Naive B cell (primary cell): Measurements from ENCODE around the gene TOLLIP. TPM values are rescaled to one million over a fixed set of nuclear protein-coding genes. Genes with fewer than 3 reads are reported as not detected.
"Not testable (repeated sequence)": the region's sequence is repeated elsewhere in the genome, so short reads cannot be mapped to it uniquely, and the experiment has no call there.

Experiments
- ATAC-seq, 2 donors: fragments of 150-1000 bp; cut with Tn5 transposase; 2 replicates each; pipeline ENCODE4 v1.10.0; 2021; ENCODE audit warnings: low read depth in 2 of 2, mild to moderate bottlenecking in 2 of 2, moderate library complexity in 2 of 2
- DNase-seq: peaks from one replicate; pipeline ENCODE4 v3.0.0; 2022
- H3K27ac Mint-ChIP-seq, 6 donors: one replicate each; pipeline ENCODE4 v1.8.0; 2020 to 2022; ENCODE audit warnings: mild to moderate bottlenecking in 6 of 6, mixed read lengths in 6 of 6, moderate library complexity in 5 of 6, inconsistent platforms in 2 of 6
- H3K27me3 Mint-ChIP-seq, 3 donors: one replicate each; pipeline ENCODE4 v1.8.0; 2021 to 2022; ENCODE audit warnings: mixed read lengths in 3 of 3, mild to moderate bottlenecking in 1 of 3
- H3K36me3 Mint-ChIP-seq, 2 donors: one replicate each; pipeline ENCODE4 v1.8.0; 2020 to 2022; ENCODE audit warnings: mixed read lengths in 2 of 2, inconsistent platforms in 1 of 2, mild to moderate bottlenecking in 1 of 2
- H3K4me1 Mint-ChIP-seq, 3 donors: one replicate each; pipeline ENCODE4 v1.8.0; 2020 to 2022; ENCODE audit warnings: mixed read lengths in 3 of 3, inconsistent platforms in 1 of 3, mild to moderate bottlenecking in 1 of 3, moderate library complexity in 1 of 3
- H3K4me3 Mint-ChIP-seq, 8 donors: one replicate each; pipeline ENCODE4 v1.8.0; 2020 to 2022; ENCODE audit warnings: mild to moderate bottlenecking in 8 of 8, mixed read lengths in 8 of 8, moderate library complexity in 8 of 8, inconsistent platforms in 2 of 8
- H3K9me3 Mint-ChIP-seq, 7 donors: one replicate each; pipeline ENCODE4 v1.8.0; 2020 to 2022; ENCODE audit warnings: mixed read lengths in 7 of 7, mild to moderate bottlenecking in 5 of 7, inconsistent platforms in 2 of 7, moderate library complexity in 1 of 7
- polyA plus RNA-seq, 6 donors: library from polyadenylated mRNA; unstranded; fragments of 300-500 nt; fragmentation: Illumina TruSeq; gene quantifications; one replicate each; pipeline ENCODE4 v1.2.3, GENCODE V29; 2021; ENCODE audit warnings: low read depth in 6 of 6

The TOLLIP gene
- polyA plus RNA-seq, 6 donors from 2014 or later, result 29.4 to 59.0 (median 42.8) TPM

DNA sequence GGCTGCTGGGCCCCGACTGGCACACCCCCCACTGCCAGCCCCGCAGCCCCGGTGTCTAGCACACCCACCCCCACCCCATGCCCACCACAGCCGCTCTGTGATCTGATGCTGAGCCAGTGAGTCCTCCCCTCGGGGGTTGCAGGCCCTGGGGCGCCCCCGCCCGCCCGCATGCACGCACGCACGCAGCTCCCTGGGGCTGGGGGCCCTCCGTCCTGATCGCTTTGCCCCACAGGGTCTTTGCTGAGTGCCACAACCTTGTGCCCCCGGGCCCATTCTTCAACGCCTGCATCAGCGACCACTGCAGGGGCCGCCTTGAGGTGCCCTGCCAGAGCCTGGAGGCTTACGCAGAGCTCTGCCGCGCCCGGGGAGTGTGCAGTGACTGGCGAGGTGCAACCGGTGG lies 54.3 kb downstream of the TOLLIP start:
- no peaks in the 10 kb centered on the region for H3K27me3 Mint-ChIP-seq
- peaks cover 0 to 6% (median 3%) of the 10 kb centered on the region in 3 donors for H3K4me1 Mint-ChIP-seq
- H3K4me3 Mint-ChIP-seq, result no peak overlapping the region
- DNase-seq (no peak), ATAC-seq (no peak)
- peaks cover 0 to 3% (median 0%) of the 10 kb centered on the region in 7 donors for H3K9me3 Mint-ChIP-seq
- H3K36me3 Mint-ChIP-seq, result no peaks in the 10 kb centered on the region
- no peak overlapping the region for H3K27ac Mint-ChIP-seq

DNA sequence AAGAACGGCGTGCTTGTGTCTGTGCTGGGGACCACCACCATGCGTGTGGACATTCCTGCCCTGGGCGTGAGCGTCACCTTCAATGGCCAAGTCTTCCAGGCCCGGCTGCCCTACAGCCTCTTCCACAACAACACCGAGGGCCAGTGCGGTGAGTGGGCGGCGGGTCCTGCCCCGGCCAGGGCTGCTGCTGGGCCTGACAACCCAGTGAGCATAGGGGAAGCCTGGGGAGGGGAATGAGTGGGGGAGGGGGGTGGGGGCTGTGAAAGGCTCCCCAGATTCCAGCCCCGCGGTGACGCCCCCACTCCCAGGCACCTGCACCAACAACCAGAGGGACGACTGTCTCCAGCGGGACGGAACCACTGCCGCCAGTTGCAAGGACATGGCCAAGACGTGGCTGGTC lies 54.7 kb downstream of the TOLLIP start:
- H3K36me3 Mint-ChIP-seq, result no peaks in the 10 kb centered on the region
- peaks cover 0 to 3% (median 0%) of the 10 kb centered on the region in 7 donors for H3K9me3 Mint-ChIP-seq
- no peak overlapping the region for H3K4me3 Mint-ChIP-seq
- peaks cover 0 to 6% (median 3%) of the 10 kb centered on the region in 3 donors for H3K4me1 Mint-ChIP-seq
- H3K27me3 Mint-ChIP-seq, result no peaks in the 10 kb centered on the region
- ATAC-seq (no peak), DNase-seq (no peak)
- H3K27ac Mint-ChIP-seq, result no peak overlapping the region

DNA sequence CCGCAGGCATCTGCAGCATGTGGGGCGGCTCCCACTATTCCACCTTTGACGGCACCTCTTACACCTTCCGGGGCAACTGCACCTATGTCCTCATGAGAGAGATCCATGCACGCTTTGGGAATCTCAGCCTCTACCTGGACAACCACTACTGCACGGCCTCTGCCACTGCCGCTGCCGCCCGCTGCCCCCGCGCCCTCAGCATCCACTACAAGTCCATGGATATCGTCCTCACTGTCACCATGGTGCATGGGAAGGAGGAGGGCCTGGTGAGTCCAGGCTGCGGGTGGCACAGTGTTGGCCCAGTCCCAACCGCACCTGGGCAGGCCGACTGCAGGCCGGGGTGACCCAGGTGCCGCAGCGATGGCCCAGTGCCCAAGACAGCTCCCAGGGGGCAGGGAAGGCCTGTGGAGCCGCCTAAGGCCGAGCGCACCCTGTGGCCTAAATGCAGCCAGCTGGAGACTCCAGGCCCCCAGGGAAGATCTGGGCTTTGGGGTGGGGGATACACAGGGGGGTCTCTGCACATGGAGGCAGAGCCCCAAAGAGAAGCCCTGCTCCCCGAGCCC lies 55.3 kb downstream of the TOLLIP start:
- H3K36me3 Mint-ChIP-seq, result no peaks in the 10 kb centered on the region
- no peaks in the 10 kb centered on the region for H3K27me3 Mint-ChIP-seq
- H3K27ac Mint-ChIP-seq, result no peak overlapping the region
- DNase-seq, result no peak
- H3K9me3 Mint-ChIP-seq, result peaks cover 0 to 3% (median 0%) of the 10 kb centered on the region in 7 donors
- no peak overlapping the region for H3K4me3 Mint-ChIP-seq
- H3K4me1 Mint-ChIP-seq, result peaks cover 0 to 4% (median 3%) of the 10 kb centered on the region in 3 donors
- no peak for ATAC-seq

DNA sequence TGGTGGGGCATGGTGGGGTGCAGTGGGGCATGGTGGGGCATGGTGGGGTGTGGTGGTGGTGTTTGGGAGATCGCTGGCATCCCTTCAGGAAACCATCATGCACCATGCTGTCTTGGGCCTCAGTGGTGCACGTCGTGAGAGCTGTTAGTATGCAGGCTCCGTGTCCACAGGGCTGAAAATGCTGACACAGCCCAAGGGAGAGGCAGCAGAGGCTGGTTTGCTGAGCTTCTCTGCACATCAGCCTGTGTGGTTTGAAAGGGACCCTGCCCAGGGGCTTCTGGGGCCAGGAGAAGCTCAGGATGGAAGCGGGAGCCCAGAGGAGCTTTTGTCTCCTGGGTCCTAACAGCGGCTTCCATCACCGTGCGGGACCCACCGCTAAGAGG lies 56.3 kb downstream of the TOLLIP start:
- Mint-ChIP-seq H3K4me1 (peaks cover 0 to 4% (median 3%) of the 10 kb centered on the region in 3 donors), H3K4me3 (no peak overlapping the region), H3K36me3 (no peaks in the 10 kb centered on the region), H3K27ac (no peak overlapping the region), H3K27me3 (no peaks in the 10 kb centered on the region), H3K9me3 (peaks cover 0 to 3% (median 0%) of the 10 kb centered on the region in 7 donors)
- DNase-seq, result no peak
- ATAC-seq, result no peak

DNA sequence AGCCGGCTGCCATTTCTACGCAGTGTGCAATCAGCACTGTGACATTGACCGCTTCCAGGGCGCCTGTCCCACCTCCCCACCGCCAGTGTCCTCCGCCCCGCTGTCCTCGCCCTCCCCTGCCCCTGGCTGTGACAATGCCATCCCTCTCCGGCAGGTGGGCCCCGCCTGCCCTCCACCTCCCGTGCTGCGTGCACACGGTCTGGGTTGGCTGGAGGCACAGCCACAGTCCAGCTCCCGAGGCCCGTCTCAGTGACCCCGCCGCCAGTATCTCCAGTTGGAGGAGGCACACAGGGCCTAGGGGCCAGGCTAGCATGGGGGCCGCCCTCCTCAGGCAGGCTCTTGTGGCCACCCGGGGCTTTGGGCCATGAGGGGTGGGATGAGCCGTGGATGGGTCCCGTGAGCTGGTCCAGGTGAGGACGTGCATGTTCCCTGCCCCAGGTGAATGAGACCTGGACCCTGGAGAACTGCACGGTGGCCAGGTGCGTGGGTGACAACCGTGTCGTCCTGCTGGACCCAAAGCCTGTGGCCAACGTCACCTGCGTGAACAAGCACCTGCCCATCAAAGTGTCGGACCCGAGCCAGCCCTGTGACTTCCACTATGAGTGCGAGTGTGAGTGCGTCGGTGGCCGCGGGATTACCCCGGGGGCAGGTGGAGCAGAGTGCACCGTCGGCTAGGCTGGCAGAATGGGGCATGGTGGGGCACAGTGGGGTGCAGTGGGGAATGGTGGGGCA lies 56.9 kb downstream of the TOLLIP start:
- no peak overlapping the region for H3K4me3 Mint-ChIP-seq
- no peaks in the 10 kb centered on the region for H3K27me3 Mint-ChIP-seq
- H3K4me1 Mint-ChIP-seq, result peaks cover 0 to 4% (median 3%) of the 10 kb centered on the region in 3 donors
- ATAC-seq, result no peak
- no peak overlapping the region for H3K27ac Mint-ChIP-seq
- H3K36me3 Mint-ChIP-seq, result no peaks in the 10 kb centered on the region
- no peak for DNase-seq
- H3K9me3 Mint-ChIP-seq, result peaks cover 0 to 3% (median 0%) of the 10 kb centered on the region in 7 donors

DNA sequence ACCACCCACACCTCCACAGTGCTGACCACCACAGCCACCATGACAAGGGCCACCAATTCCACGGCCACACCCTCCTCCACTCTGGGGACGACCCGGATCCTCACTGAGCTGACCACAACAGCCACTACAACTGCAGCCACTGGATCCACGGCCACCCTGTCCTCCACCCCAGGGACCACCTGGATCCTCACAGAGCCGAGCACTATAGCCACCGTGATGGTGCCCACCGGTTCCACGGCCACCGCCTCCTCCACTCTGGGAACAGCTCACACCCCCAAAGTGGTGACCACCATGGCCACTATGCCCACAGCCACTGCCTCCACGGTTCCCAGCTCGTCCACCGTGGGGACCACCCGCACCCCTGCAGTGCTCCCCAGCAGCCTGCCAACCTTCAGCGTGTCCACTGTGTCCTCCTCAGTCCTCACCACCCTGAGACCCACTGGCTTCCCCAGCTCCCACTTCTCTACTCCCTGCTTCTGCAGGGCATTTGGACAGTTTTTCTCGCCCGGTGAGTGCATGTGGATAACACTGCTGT lies 58.1 kb downstream of the TOLLIP start:
- ATAC-seq (no peak), DNase-seq (no peak)
- Mint-ChIP-seq H3K9me3 (peaks cover 0 to 3% (median 0%) of the 10 kb centered on the region in 7 donors), H3K36me3 (no peaks in the 10 kb centered on the region), H3K27ac (no peak overlapping the region), H3K4me3 (peak overlapping the region in 1 of 8 donors; percentile 35), H3K27me3 (no peaks in the 10 kb centered on the region), H3K4me1 (peaks cover 0 to 4% (median 3%) of the 10 kb centered on the region in 3 donors)

DNA sequence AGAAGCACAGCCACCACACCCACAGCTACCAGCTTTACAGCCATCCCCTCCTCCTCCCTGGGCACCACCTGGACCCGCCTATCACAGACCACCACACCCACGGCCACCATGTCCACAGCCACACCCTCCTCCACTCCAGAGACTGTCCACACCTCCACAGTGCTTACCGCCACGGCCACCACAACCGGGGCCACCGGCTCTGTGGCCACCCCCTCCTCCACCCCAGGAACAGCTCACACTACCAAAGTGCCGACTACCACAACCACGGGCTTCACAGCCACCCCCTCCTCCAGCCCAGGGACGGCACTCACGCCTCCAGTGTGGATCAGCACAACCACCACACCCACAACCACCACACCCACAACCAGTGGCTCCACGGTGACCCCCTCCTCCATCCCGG lies 59.0 kb downstream of the TOLLIP start:
- H3K27me3 Mint-ChIP-seq, H3K36me3 Mint-ChIP-seq, H3K4me1 Mint-ChIP-seq, ATAC-seq, H3K4me3 Mint-ChIP-seq, H3K27ac Mint-ChIP-seq, DNase-seq, H3K9me3 Mint-ChIP-seq: not testable (repeated sequence)

DNA sequence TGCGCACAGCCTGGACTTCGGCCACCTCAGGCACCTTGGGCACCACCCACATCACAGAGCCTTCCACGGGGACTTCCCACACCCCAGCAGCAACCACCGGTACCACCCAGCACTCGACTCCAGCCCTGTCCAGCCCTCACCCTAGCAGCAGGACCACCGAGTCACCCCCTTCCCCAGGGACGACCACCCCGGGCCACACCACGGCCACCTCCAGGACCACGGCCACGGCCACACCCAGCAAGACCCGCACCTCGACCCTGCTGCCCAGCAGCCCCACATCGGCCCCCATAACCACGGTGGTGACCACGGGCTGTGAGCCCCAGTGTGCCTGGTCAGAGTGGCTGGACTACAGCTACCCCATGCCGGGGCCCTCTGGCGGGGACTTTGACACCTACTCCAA lies 60.5 kb downstream of the TOLLIP start:
- not testable (repeated sequence) for H3K27ac Mint-ChIP-seq, H3K27me3 Mint-ChIP-seq, H3K9me3 Mint-ChIP-seq, DNase-seq, H3K36me3 Mint-ChIP-seq, H3K4me1 Mint-ChIP-seq, ATAC-seq, H3K4me3 Mint-ChIP-seq

DNA sequence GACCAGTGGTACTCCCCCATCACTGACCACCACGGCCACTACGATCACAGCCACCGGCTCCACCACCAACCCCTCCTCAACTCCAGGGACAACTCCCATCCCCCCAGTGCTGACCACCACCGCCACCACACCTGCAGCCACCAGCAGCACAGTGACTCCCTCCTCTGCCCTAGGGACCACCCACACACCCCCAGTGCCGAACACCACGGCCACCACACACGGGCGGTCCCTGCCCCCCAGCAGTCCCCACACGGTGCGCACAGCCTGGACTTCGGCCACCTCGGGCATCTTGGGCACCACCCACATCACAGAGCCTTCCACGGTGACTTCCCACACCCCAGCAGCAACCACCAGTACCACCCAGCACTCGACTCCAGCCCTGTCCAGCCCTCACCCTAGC lies 62.4 kb downstream of the TOLLIP start:
- H3K27ac Mint-ChIP-seq, result peak overlapping the region in 1 of 6 donors; percentile 60
- H3K27me3 Mint-ChIP-seq, H3K9me3 Mint-ChIP-seq, H3K4me1 Mint-ChIP-seq, DNase-seq, H3K4me3 Mint-ChIP-seq, ATAC-seq, H3K36me3 Mint-ChIP-seq: not testable (repeated sequence)

DNA sequence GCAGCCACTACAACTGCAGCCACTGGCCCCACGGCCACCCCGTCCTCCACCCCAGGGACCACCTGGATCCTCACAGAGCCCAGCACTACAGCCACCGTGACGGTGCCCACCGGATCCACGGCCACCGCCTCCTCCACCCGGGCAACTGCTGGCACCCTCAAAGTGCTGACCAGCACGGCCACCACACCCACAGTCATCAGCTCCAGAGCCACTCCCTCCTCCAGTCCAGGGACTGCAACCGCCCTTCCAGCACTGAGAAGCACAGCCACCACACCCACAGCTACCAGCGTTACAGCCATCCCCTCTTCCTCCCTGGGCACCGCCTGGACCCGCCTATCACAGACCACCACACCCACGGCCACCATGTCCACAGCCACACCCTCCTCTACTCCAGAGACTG lies 63.1 kb downstream of the TOLLIP start:
- H3K4me3 Mint-ChIP-seq, result not testable (repeated sequence)

DNA sequence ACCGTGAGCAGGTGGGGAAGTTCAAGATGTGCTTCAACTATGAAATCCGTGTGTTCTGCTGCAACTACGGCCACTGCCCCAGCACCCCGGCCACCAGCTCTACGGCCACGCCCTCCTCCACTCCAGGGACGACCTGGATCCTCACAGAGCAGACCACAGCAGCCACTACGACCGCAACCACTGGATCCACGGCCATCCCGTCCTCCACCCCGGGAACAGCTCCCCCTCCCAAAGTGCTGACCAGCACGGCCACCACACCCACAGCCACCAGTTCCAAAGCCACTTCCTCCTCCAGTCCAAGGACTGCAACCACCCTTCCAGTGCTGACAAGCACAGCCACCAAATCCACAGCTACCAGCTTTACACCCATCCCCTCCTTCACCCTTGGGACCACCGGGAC lies 63.7 kb downstream of the TOLLIP start:
- H3K27ac Mint-ChIP-seq, H3K4me3 Mint-ChIP-seq, H3K27me3 Mint-ChIP-seq, H3K9me3 Mint-ChIP-seq, H3K36me3 Mint-ChIP-seq, ATAC-seq, H3K4me1 Mint-ChIP-seq, DNase-seq: not testable (repeated sequence)

More for the DNA sequence above, 63.1 kb downstream of the TOLLIP start:
- peak overlapping the region in 1 of 6 donors; percentile 52 for H3K27ac Mint-ChIP-seq
- not testable (repeated sequence) for DNase-seq, H3K27me3 Mint-ChIP-seq, H3K36me3 Mint-ChIP-seq, H3K9me3 Mint-ChIP-seq, ATAC-seq, H3K4me1 Mint-ChIP-seq

DNA sequence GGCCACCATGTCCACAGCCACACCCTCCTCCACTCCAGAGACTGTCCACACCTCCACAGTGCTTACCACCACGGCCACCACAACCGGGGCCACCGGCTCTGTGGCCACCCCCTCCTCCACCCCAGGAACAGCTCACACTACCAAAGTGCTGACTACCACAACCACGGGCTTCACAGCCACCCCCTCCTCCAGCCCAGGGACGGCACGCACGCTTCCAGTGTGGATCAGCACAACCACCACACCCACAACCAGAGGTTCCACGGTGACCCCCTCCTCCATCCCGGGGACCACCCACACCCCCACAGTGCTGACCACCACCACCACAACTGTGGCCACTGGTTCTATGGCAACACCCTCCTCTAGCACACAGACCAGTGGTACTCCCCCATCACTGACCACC lies 64.9 kb downstream of the TOLLIP start:
- not testable (repeated sequence) for H3K27me3 Mint-ChIP-seq, H3K4me3 Mint-ChIP-seq, H3K36me3 Mint-ChIP-seq, ATAC-seq, H3K27ac Mint-ChIP-seq, H3K4me1 Mint-ChIP-seq, H3K9me3 Mint-ChIP-seq, DNase-seq

DNA sequence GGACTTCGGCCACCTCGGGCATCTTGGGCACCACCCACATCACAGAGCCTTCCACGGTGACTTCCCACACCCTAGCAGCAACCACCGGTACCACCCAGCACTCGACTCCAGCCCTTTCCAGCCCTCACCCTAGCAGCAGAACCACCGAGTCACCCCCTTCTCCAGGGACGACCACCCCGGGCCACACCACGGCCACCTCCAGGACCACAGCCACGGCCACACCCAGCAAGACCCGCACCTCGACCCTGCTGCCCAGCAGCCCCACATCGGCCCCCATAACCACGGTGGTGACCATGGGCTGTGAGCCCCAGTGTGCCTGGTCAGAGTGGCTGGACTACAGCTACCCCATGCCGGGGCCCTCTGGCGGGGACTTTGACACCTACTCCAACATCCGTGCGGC lies 65.9 kb downstream of the TOLLIP start:
- not testable (repeated sequence) for H3K9me3 Mint-ChIP-seq, H3K36me3 Mint-ChIP-seq, DNase-seq, H3K27me3 Mint-ChIP-seq, H3K27ac Mint-ChIP-seq, ATAC-seq, H3K4me3 Mint-ChIP-seq, H3K4me1 Mint-ChIP-seq

DNA sequence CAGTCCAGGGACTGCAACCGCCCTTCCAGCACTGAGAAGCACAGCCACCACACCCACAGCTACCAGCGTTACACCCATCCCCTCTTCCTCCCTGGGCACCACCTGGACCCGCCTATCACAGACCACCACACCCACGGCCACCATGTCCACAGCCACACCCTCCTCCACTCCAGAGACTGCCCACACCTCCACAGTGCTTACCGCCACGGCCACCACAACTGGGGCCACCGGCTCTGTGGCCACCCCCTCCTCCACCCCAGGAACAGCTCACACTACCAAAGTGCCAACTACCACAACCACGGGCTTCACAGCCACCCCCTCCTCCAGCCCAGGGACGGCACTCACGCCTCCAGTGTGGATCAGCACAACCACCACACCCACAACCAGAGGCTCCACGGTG lies 66.7 kb downstream of the TOLLIP start:
- H3K27me3 Mint-ChIP-seq, DNase-seq, H3K4me1 Mint-ChIP-seq, H3K9me3 Mint-ChIP-seq, H3K27ac Mint-ChIP-seq, ATAC-seq, H3K4me3 Mint-ChIP-seq, H3K36me3 Mint-ChIP-seq: not testable (repeated sequence)
